Right lobe of liver (tissue), 6 donors: ENCODE results near the gene OR51E1. TPM values are rescaled to one million over a fixed set of nuclear protein-coding genes. Genes with fewer than 3 reads are reported as not detected.
A peak's percentile ranks its signal among the peaks of the same experiment; 100 is the strongest.

Experiments used
- ATAC-seq, 4 donors: fragments of 200-7000 bp; cut with Tn5 transposase; one replicate each; pipeline ENCODE4 v1.9.1; 2020; ENCODE audit warnings: mild to moderate bottlenecking in 4 of 4, moderate library complexity in 4 of 4
- DNase-seq, 3 donors: peaks; one replicate each; pipeline ENCODE4 v3.0.0-alpha.2; 2020
- H3K27ac ChIP-seq, 3 donors: fragments of 200-600 bp; one replicate each; pipeline ENCODE4 v1.8.0; 2022
- H3K27me3 ChIP-seq, 2 donors: fragments of 200-600 bp; one replicate each; pipeline ENCODE4 v1.8.0; 2022
- H3K36me3 ChIP-seq, 4 donors: fragments of 200-600 bp; sonication (generic) in 1 of 4; one replicate each; pipeline versions ENCODE4 v1.5.1 to v1.8.0; 2017 to 2022; ENCODE audit warnings: control low read depth in 1 of 4
- H3K4me1 ChIP-seq, 4 donors: fragments of 200-600 bp; sonication (generic) in 1 of 4; one replicate each; pipeline versions ENCODE4 v1.5.1 to v1.8.0; 2017 to 2022; ENCODE audit warnings: control low read depth in 1 of 4
- H3K4me3 ChIP-seq, 3 donors: fragments of 200-600 bp; one replicate each; pipeline ENCODE4 v1.8.0; 2022
- H3K9me3 ChIP-seq, 4 donors: fragments of 200-600 bp; sonication (generic) in 1 of 4; one replicate each; pipeline versions ENCODE4 v1.5.1 to v1.8.0; 2017 to 2022; ENCODE audit warnings: control low read depth in 1 of 4
- CTCF ChIP-seq, 4 donors: fragments of 200-600 bp in 3 of 4; fragments of 450-650 bp in 1 of 4; IDR thresholded peaks; one replicate each; pipeline versions ENCODE4 v1.5.1 to v1.8.0; 2016 to 2022; ENCODE audit warnings: antibody characterized with exemption in 4 of 4, mild to moderate bottlenecking in 2 of 4
- POLR2A ChIP-seq: fragments of 450-650 bp; IDR thresholded peaks from one replicate; pipeline ENCODE4 v1.6.1; 2017; ENCODE audit warnings: antibody characterized with exemption, mild to moderate bottlenecking
- WGBS: methylation state at CpG from one replicate; pipeline ENCODE4 v1.1.6; 2018; ENCODE audit warnings: low coverage, low lambda C conversion rate; ENCODE audit not compliant: insufficient coverage; ENCODE audit errors: missing lambda C conversion rate; 5-methylcytosine and 5-hydroxymethylcytosine counted together
- intact Hi-C, 2 donors: fragments of 100-400 bp; cut with DNase I; formaldehyde crosslinking; loops; one replicate each; pipeline versions ENCODE4 v1.11.2 to v1.14.1; 2022
- total RNA-seq, 6 experiments: library from RNA; depleted of rRNA in 2 of 6; stranded (reverse); fragments of >200 nt in 2 of 6; fragmentation: NEBNext Ultra II Directional in 3 of 6; extraction: Animal tissue kit (Norgen Biotek cat#: 25700) in 3 of 6; gene quantifications; one replicate each; pipeline versions ENCODE4 v1.1.0 to v1.2.4, GENCODE V29; 2016 to 2023
- donor health status: DM: no; HTN: yes; CAD: no.
- donor health status: DM: no; HTN: no; CAD: no.
- donor health status: DM: no; HTN: no; CAD: no.
- donor health status: DM: no; HTN: yes; CAD: no.
- donor health status: DM: no; HTN: yes; CAD: no.

The OR51E1 gene
- total RNA-seq, 6 experiments from 2014 or later: not detected

GRCh38 chr11:4607781-4608666, 35.8 kb upstream of the OR51E1 start, which contains the start of gene TRIM68:
Gene TRIM68, minus strand, starts transcription at chr11:4608231. Its CDS starts 2,727 bp downstream, at chr11:4605504.
- WGBS: 5% methylated on average over 22 of the region's 43 CpGs
- ATAC-seq (peak; percentile 99 to 100 (median 99)), DNase-seq (peak; percentile 97 to 98 (median 98))
- Histone ChIP-seq H3K36me3 (peaks cover 0 to 8% (median 0%) of the 10 kb centered on the region in 4 donors), H3K4me1 (peaks cover 0 to 19% (median 0%) of the 10 kb centered on the region in 4 donors), H3K27me3 (no peaks in the 10 kb centered on the region), H3K4me3 (peak within 1 kb of the TSS; percentile 66 to 82 (median 76)), H3K27ac (peak within 1 kb of the TSS; percentile 77 to 80 (median 77)), H3K9me3 (no peaks in the 10 kb centered on the region)
- TF ChIP-seq POLR2A: peak; percentile 90
- peak in 3 of 4 donors; percentile 6 to 12 (median 7) for TF ChIP-seq CTCF (IDR thresholded peaks at IDR 0.05)
- intact Hi-C loops: no loop called here

GRCh38 chr11:4610258-4610935, 33.4 kb upstream of the OR51E1 start:
- 18% methylated on average over 3 of the region's 3 CpGs for WGBS
- intact Hi-C loops: no loop called here
- Histone ChIP-seq H3K9me3 (no peaks in the 10 kb centered on the region), H3K36me3 (no peaks in the 10 kb centered on the region), H3K4me1 (peaks cover 0 to 12% (median 0%) of the 10 kb centered on the region in 4 donors), H3K4me3 (no peak overlapping the region), H3K27me3 (no peaks in the 10 kb centered on the region), H3K27ac (no peak overlapping the region)
- ATAC-seq (no peak), DNase-seq (no peak)
- TF ChIP-seq POLR2A (no peak), CTCF (IDR thresholded peaks at IDR 0.05) (no peak)

GRCh38 chr11:4611986-4612385, 31.8 kb upstream of the OR51E1 start:
- 60% methylated on average over 1 of the region's 2 CpGs for WGBS
- peaks cover 0 to 6% (median 0%) of the 10 kb centered on the region in 4 donors for H3K4me1 ChIP-seq
- TF ChIP-seq CTCF (IDR thresholded peaks at IDR 0.05): no peak
- TF ChIP-seq POLR2A: no peak
- ATAC-seq (no peak), DNase-seq (no peak)
- H3K4me3 ChIP-seq: no peak overlapping the region
- H3K27me3 ChIP-seq: no peaks in the 10 kb centered on the region
- intact Hi-C loops: no loop called here
- no peak overlapping the region for H3K27ac ChIP-seq
- H3K9me3 ChIP-seq: no peaks in the 10 kb centered on the region
- H3K36me3 ChIP-seq: no peaks in the 10 kb centered on the region

- H3K27me3 ChIP-seq: no peaks in the 10 kb centered on the region
- H3K36me3 ChIP-seq: no peaks in the 10 kb centered on the region
- H3K9me3 ChIP-seq: no peaks in the 10 kb centered on the region
- TF ChIP-seq POLR2A: no peak
- H3K4me3 ChIP-seq: no peak overlapping the region
- no peak overlapping the region for H3K27ac ChIP-seq
- intact Hi-C loops: no loop called here
- ATAC-seq: no peak
- H3K4me1 ChIP-seq: no peaks in the 10 kb centered on the region
- no peak for DNase-seq
Observed at GRCh38 chr11:4615856-4616444, 27.8 kb upstream of the OR51E1 start.
